Epithelial cell of prostate (primary cell): ENCODE results near the gene CHIT1.

Experiments
- DNase-seq: peaks from one replicate; pipeline ENCODE4 v3.0.0-alpha.2; 2011; ENCODE audit warnings: low read depth, low spot score
- H3K27ac ChIP-seq: fragments of 450-650 bp; 2 replicates; pipeline ENCODE4 v1.5.1; 2017; ENCODE audit warnings: mild to moderate bottlenecking

Gene CHIT1

GRCh38 chr1:203197625-203198024 is 31.8 kb downstream of the CHIT1 start:
- DNase-seq, result no peak
- no peak overlapping the region for H3K27ac ChIP-seq

- no peak for DNase-seq
- no peak overlapping the region for H3K27ac ChIP-seq
Measured at GRCh38 chr1:203196371-203196770, 33.1 kb downstream of the CHIT1 start.

GRCh38 chr1:203190949-203191348 is 38.5 kb downstream of the CHIT1 start:
- DNase-seq, result no peak

GRCh38 chr1:203189951-203190352 is 39.5 kb downstream of the CHIT1 start:
- H3K27ac ChIP-seq, result no peak overlapping the region
- DNase-seq, result no peak

More at GRCh38 chr1:203190949-203191348, 38.5 kb downstream of the CHIT1 start:
- no peak overlapping the region for H3K27ac ChIP-seq

- DNase-seq, result no peak
- no peak overlapping the region for H3K27ac ChIP-seq
Measured at GRCh38 chr1:203188686-203189232, 40.7 kb downstream of the CHIT1 start.

GRCh38 chr1:203187689-203188264 is 41.7 kb downstream of the CHIT1 start:
- H3K27ac ChIP-seq, result no peak overlapping the region
- DNase-seq, result no peak

- no peak for DNase-seq
- H3K27ac ChIP-seq, result no peak overlapping the region
Measured at GRCh38 chr1:203187304-203187685, 42.2 kb downstream of the CHIT1 start.

- DNase-seq, result no peak
- no peak within 1 kb of the TSS for H3K27ac ChIP-seq
Measured at GRCh38 chr1:203186446-203187303, 42.8 kb downstream of the CHIT1 start, which contains the start of gene CHI3L1. CHI3L1 (minus strand) TSS chr1:203186704; CDS start chr1:203186623, 81 bp downstream.

- H3K27ac ChIP-seq, result no peak overlapping the region
- no peak for DNase-seq
Measured at GRCh38 chr1:203186091-203186445, 43.4 kb downstream of the CHIT1 start.

- no peak for DNase-seq
- H3K27ac ChIP-seq, result no peak overlapping the region
Measured at GRCh38 chr1:203185585-203185984, 43.9 kb downstream of the CHIT1 start.

GRCh38 chr1:203185061-203185461 is 44.4 kb downstream of the CHIT1 start:
- no peak overlapping the region for H3K27ac ChIP-seq

GRCh38 chr1:203184467-203184866 is 45.0 kb downstream of the CHIT1 start:
- no peak for DNase-seq
- no peak overlapping the region for H3K27ac ChIP-seq

More at GRCh38 chr1:203185061-203185461, 44.4 kb downstream of the CHIT1 start:
- no peak for DNase-seq

- no peak for DNase-seq
- no peak overlapping the region for H3K27ac ChIP-seq
Measured at GRCh38 chr1:203183828-203184227, 45.6 kb downstream of the CHIT1 start.

GRCh38 chr1:203182387-203182953 is 47.0 kb downstream of the CHIT1 start:
- DNase-seq, result no peak
- H3K27ac ChIP-seq, result no peak overlapping the region

GRCh38 chr1:203181586-203182386 is 47.7 kb downstream of the CHIT1 start:
- DNase-seq, result no peak

GRCh38 chr1:203180611-203181330 is 48.7 kb downstream of the CHIT1 start:
- H3K27ac ChIP-seq, result no peak overlapping the region
- DNase-seq, result no peak

More at GRCh38 chr1:203181586-203182386, 47.7 kb downstream of the CHIT1 start:
- no peak overlapping the region for H3K27ac ChIP-seq

GRCh38 chr1:203179667-203180005 is 49.8 kb downstream of the CHIT1 start:
- no peak overlapping the region for H3K27ac ChIP-seq
- DNase-seq, result no peak

- DNase-seq, result no peak
- H3K27ac ChIP-seq, result no peak overlapping the region
Measured at GRCh38 chr1:203178821-203179666, 50.4 kb downstream of the CHIT1 start.

- DNase-seq, result no peak
- no peak overlapping the region for H3K27ac ChIP-seq
Measured at GRCh38 chr1:203178083-203178482, 51.4 kb downstream of the CHIT1 start.
